Activated T-cell treated with anti-CD3 and anti-CD28 coated beads, Interleukin-2, amount 50 U/mL, for 72 hours (primary cell): ENCODE data around the gene SLC6A3. TPM values are rescaled to one million over a fixed set of nuclear protein-coding genes. Genes with fewer than 3 reads are reported as not detected.

ENCODE experiments used
- ATAC-seq, 2 donors: fragments of 150-1000 bp; cut with Tn5 transposase; replicated peaks in 1 of 2; 2 replicates each; pipeline ENCODE4 v1.10.0; 2021; ENCODE audit warnings: moderate library complexity in 2 of 2, mild to moderate bottlenecking in 1 of 2
- DNase-seq, 2 donors: peaks; one replicate each; pipeline ENCODE4 v3.0.0; 2021 to 2022; ENCODE audit warnings: mixed read lengths in 1 of 2
- H3K27ac Mint-ChIP-seq: one replicate; pipeline ENCODE4 v1.8.0; 2022; ENCODE audit warnings: mild to moderate bottlenecking, moderate library complexity, mixed read lengths
- H3K27me3 Mint-ChIP-seq: one replicate; pipeline ENCODE4 v1.8.0; 2022; ENCODE audit warnings: low read depth, mixed read lengths
- H3K36me3 Mint-ChIP-seq, 2 donors: one replicate each; pipeline ENCODE4 v1.8.0; 2022; ENCODE audit warnings: mixed read lengths in 2 of 2, mild to moderate bottlenecking in 1 of 2; ENCODE audit not compliant: insufficient read depth in 2 of 2
- H3K4me1 Mint-ChIP-seq: one replicate; pipeline ENCODE4 v1.8.0; 2022; ENCODE audit warnings: low read depth, mixed read lengths
- H3K4me3 Mint-ChIP-seq, 2 donors: one replicate each; pipeline ENCODE4 v1.8.0; 2022; ENCODE audit warnings: mild to moderate bottlenecking in 2 of 2, mixed read lengths in 2 of 2, moderate library complexity in 2 of 2
- H3K9me3 Mint-ChIP-seq, 2 donors: one replicate each; pipeline ENCODE4 v1.8.0; 2022; ENCODE audit warnings: mixed read lengths in 2 of 2
- total RNA-seq, 2 donors: library from RNA; stranded (reverse); gene quantifications; one replicate each; pipeline ENCODE4 v1.2.3, GENCODE V29; 2022

The SLC6A3 gene
- total RNA-seq, 2 donors from 2014 or later = not detected

GRCh38 chr5:1384521-1384920 lies 60.7 kb downstream of the SLC6A3 start:
- ATAC-seq = no peak
- H3K27me3 Mint-ChIP-seq = peaks cover 14% of the 10 kb centered on the region
- no peak overlapping the region for H3K4me3 Mint-ChIP-seq
- H3K9me3 Mint-ChIP-seq = peaks cover 2 to 3% of the 10 kb centered on the region in 2 donors
- no peak overlapping the region for H3K27ac Mint-ChIP-seq
- peaks cover 28% of the 10 kb centered on the region for H3K4me1 Mint-ChIP-seq
- no peak for DNase-seq
- H3K36me3 Mint-ChIP-seq = no peaks in the 10 kb centered on the region

- DNase-seq (no peak), ATAC-seq (no peak)
- peaks cover 14% of the 10 kb centered on the region for H3K27me3 Mint-ChIP-seq
- H3K27ac Mint-ChIP-seq = no peak overlapping the region
- no peak overlapping the region for H3K4me3 Mint-ChIP-seq
- H3K36me3 Mint-ChIP-seq = no peaks in the 10 kb centered on the region
- H3K9me3 Mint-ChIP-seq = peaks cover 2 to 3% of the 10 kb centered on the region in 2 donors
- H3K4me1 Mint-ChIP-seq = peaks cover 28% of the 10 kb centered on the region
Measured at GRCh38 chr5:1383886-1384401, 61.3 kb downstream of the SLC6A3 start.

- Mint-ChIP-seq H3K36me3 (no peaks in the 10 kb centered on the region), H3K4me3 (no peak overlapping the region), H3K9me3 (peaks cover 0 to 3% of the 10 kb centered on the region in 2 donors), H3K27ac (no peak overlapping the region), H3K27me3 (peaks cover 12% of the 10 kb centered on the region), H3K4me1 (peaks cover 28% of the 10 kb centered on the region)
- ATAC-seq (no peak), DNase-seq (no peak)
Measured at GRCh38 chr5:1383344-1383743, 61.9 kb downstream of the SLC6A3 start.

- no peak for ATAC-seq
- Mint-ChIP-seq H3K27ac (no peak overlapping the region), H3K9me3 (no peaks in the 10 kb centered on the region), H3K27me3 (peaks cover 7% of the 10 kb centered on the region), H3K4me3 (no peak overlapping the region), H3K4me1 (peaks cover 25% of the 10 kb centered on the region), H3K36me3 (no peaks in the 10 kb centered on the region)
- DNase-seq = no peak
Measured at GRCh38 chr5:1382248-1382700, 63.0 kb downstream of the SLC6A3 start.

DNA sequence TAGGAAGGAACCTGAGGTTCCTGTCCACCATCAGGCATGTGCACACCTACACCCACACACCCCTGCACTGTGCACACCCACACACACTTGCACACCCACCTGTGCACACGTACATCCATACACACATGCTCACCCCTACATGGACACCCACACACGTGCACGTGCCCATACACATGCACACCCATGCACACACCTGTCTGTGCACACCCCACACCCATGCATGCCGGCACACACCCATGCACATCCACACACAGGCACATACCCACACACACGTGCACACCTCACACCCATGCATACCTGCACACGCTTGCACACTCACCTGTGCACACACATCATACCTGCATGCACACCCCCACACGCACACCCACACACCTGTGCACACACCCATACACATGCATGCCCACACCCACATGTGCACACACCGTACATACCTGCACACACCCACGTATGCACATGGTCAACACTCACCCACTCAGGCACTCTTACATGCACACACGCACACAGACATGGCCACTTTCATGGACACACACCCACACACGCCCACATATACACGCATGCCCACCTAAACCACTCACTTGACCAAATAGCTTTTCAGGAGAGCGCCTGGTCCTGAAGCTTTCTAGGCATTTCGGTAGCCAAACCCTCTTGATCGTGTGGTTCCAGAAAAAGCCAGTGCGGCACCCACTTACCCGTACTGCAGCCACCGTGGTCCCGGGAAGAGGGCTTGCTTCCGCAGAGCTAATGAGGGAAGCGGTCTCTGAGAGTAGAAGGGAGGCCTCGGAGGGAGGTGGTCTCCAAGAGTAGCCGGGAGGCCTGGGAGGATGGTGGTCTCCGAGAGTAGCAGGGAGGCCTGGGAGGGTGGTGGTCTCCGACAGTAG lies 63.6 kb downstream of the SLC6A3 start:
- H3K36me3 Mint-ChIP-seq = no peaks in the 10 kb centered on the region
- ATAC-seq = no peak
- DNase-seq = no peak
- no peaks in the 10 kb centered on the region for H3K9me3 Mint-ChIP-seq
- H3K4me3 Mint-ChIP-seq = peak overlapping the region in 1 of 2 donors; percentile 41
- H3K4me1 Mint-ChIP-seq = peaks cover 19% of the 10 kb centered on the region
- H3K27me3 Mint-ChIP-seq = peaks cover under 1% of the 10 kb centered on the region
- H3K27ac Mint-ChIP-seq = no peak overlapping the region

- Mint-ChIP-seq H3K9me3 (no peaks in the 10 kb centered on the region), H3K4me1 (peaks cover 15% of the 10 kb centered on the region), H3K4me3 (peak overlapping the region; percentile 15 to 41), H3K27ac (no peak overlapping the region), H3K36me3 (no peaks in the 10 kb centered on the region), H3K27me3 (no peaks in the 10 kb centered on the region)
- ATAC-seq = no peak
- DNase-seq = no peak
Measured at GRCh38 chr5:1380910-1381309, 64.3 kb downstream of the SLC6A3 start.

DNA sequence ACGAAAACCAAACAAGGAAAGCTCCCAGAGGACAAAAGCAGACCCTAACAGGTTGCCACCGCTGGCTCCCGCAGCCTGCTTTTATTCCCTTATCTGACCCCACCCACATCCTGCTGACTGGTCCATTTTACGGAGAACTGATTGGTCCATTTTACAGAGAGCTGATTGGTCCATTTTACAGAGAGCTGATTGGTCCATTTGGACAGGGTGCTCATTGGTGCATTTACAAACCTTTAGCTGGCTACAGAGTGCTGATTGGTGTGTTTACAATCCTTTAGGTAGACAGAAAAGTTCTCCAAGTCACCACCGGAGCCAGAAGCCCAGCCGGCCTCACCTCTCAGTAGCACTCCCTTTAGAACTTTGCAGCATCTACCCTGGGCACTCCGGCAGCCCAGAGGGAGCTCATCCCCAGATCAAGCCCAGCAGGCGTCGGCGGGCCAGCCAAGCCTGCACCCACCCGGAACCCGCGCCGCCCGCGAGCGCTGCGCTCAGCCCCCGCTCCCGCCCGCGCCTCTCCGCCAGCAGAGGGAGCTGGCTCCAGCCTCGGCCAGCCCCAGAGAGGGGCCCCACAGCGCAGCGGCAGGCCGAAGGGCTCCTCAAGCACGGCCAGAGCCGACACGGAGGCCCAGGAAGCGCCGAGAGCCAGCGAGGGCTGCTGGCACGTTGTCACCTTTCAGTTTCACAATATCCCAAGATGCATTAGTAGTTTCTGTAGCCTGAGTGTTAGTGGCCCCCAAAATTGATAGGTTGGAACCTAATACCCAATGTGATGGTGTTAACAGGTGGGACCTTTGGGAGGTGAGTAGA lies 65.0 kb downstream of the SLC6A3 start:
- Mint-ChIP-seq H3K27me3 (no peaks in the 10 kb centered on the region), H3K27ac (no peak overlapping the region)

GRCh38 chr5:1378866-1379659 lies 66.2 kb downstream of the SLC6A3 start:
- peaks cover 9% of the 10 kb centered on the region for H3K4me1 Mint-ChIP-seq
- no peaks in the 10 kb centered on the region for H3K36me3 Mint-ChIP-seq
- no peaks in the 10 kb centered on the region for H3K27me3 Mint-ChIP-seq
- no peaks in the 10 kb centered on the region for H3K9me3 Mint-ChIP-seq
- H3K27ac Mint-ChIP-seq = no peak overlapping the region
- DNase-seq (no peak), ATAC-seq (no peak)
- H3K4me3 Mint-ChIP-seq = no peak overlapping the region

More for the DNA sequence above, 65.0 kb downstream of the SLC6A3 start:
- H3K4me3 Mint-ChIP-seq = peak overlapping the region; percentile 67 to 75
- ATAC-seq = peak; percentile 95
- peak; percentile 63 to 70 for DNase-seq
- no peaks in the 10 kb centered on the region for H3K36me3 Mint-ChIP-seq
- peaks cover 10% of the 10 kb centered on the region for H3K4me1 Mint-ChIP-seq
- no peaks in the 10 kb centered on the region for H3K9me3 Mint-ChIP-seq

DNA sequence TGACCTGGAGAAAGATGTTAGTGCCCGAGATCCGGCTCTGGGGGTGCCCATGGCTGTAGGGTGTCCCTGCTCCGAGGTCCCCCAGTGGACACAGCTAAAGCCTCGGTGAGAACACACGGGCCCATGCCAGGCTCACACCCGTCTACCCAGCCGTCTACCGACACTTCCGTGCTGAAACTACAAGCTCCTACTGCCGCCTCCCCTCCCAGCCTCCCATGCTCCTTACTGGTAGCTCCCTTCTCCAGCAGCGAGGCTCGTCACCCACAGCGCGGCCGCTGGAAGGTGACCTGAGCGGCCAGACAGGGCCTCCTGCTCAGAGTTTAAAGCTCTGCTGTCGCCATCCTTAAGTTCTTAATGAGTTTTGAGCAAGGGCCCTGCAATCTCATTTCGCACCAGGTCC lies 67.1 kb downstream of the SLC6A3 start:
- H3K4me1 Mint-ChIP-seq = peaks cover 9% of the 10 kb centered on the region
- no peak for ATAC-seq

GRCh38 chr5:1376981-1377380 lies 68.3 kb downstream of the SLC6A3 start:
- no peak for ATAC-seq
- H3K4me1 Mint-ChIP-seq = peaks cover 9% of the 10 kb centered on the region

More for the DNA sequence above, 67.1 kb downstream of the SLC6A3 start:
- Mint-ChIP-seq H3K4me3 (no peak overlapping the region), H3K9me3 (no peaks in the 10 kb centered on the region), H3K36me3 (no peaks in the 10 kb centered on the region), H3K27me3 (no peaks in the 10 kb centered on the region), H3K27ac (no peak overlapping the region)
- DNase-seq = no peak

GRCh38 chr5:1375871-1376810 lies 69.1 kb downstream of the SLC6A3 start:
- Mint-ChIP-seq H3K27ac (no peak overlapping the region), H3K27me3 (no peaks in the 10 kb centered on the region), H3K36me3 (no peaks in the 10 kb centered on the region), H3K9me3 (no peaks in the 10 kb centered on the region), H3K4me1 (peaks cover 9% of the 10 kb centered on the region), H3K4me3 (no peak overlapping the region)
- DNase-seq (no peak), ATAC-seq (no peak)

More at GRCh38 chr5:1376981-1377380, 68.3 kb downstream of the SLC6A3 start:
- H3K36me3 Mint-ChIP-seq = no peaks in the 10 kb centered on the region
- no peak for DNase-seq
- H3K27me3 Mint-ChIP-seq = no peaks in the 10 kb centered on the region
- H3K4me3 Mint-ChIP-seq = no peak overlapping the region
- no peak overlapping the region for H3K27ac Mint-ChIP-seq
- no peaks in the 10 kb centered on the region for H3K9me3 Mint-ChIP-seq

- Mint-ChIP-seq H3K4me3 (no peak overlapping the region), H3K36me3 (no peaks in the 10 kb centered on the region), H3K27ac (no peak overlapping the region)
Measured at GRCh38 chr5:1374679-1375055, 70.6 kb downstream of the SLC6A3 start.

More at GRCh38 chr5:1374679-1375055, 70.6 kb downstream of the SLC6A3 start:
- DNase-seq (no peak), ATAC-seq (no peak)
- Mint-ChIP-seq H3K9me3 (no peaks in the 10 kb centered on the region), H3K27me3 (no peaks in the 10 kb centered on the region), H3K4me1 (peaks cover 1% of the 10 kb centered on the region)
